Measurements from ENCODE around the gene PSMA5. TPM values are rescaled to one million over a fixed set of nuclear protein-coding genes. Genes with fewer than 3 reads are reported as not detected.

PSMA5 gene
- total and polyA plus RNA-seq, 2 of the 4 experiments (the other 2 are of a cell fraction) = 75.5 to 107 TPM

- no peak overlapping the region for H3K4me2 ChIP-seq (ENCODE audit: low read depth, low read length)
- no peak overlapping the region for H2BK20ac ChIP-seq (ENCODE audit: low read depth, low read length)
- ATAC-seq (ENCODE audit: low read depth) (no peak), DNase-seq (no peak)
- H3K27ac ChIP-seq (ENCODE audit: insufficient read depth, low read length) = no peak overlapping the region
- H2BK15ac ChIP-seq (ENCODE audit: low read depth, low read length) = no peak overlapping the region
- no CpG with 5 or more reads among the region's 2 CpGs for WGBS, 2 experiments (ENCODE audit: extremely low coverage in 2 of 2, insufficient read length in 1 of 2)
- ChIA-PET POLR2A (ENCODE audit: unreplicated experiment) (no interaction called here), CTCF (no interaction called here)
- H3K27me3 ChIP-seq (ENCODE audit: control insufficient read depth, insufficient read depth, low read length) = peaks cover 5% of the 10 kb centered on the region
- H3K9me3 ChIP-seq (ENCODE audit: control insufficient read depth, insufficient read depth, low read length) = no peaks in the 10 kb centered on the region
- H3K9ac ChIP-seq (ENCODE audit: low read depth, low read length) = no peak overlapping the region
- no peak overlapping the region for H2AK9ac ChIP-seq (replicated peaks; ENCODE audit: low read depth, low read length, poor library complexity)
- in situ Hi-C loops (cut with MboI; ENCODE audit: low sequenced_read_pairs) (no loop called here), dilution Hi-C loops (cut with HindIII; ENCODE audit: low sequenced_read_pairs, unreplicated experiment) (no loop called here), intact Hi-C loops (cut with micrococcal nuclease) (no loop called here)
- H3K4ac ChIP-seq (ENCODE audit: low read depth, low read length) = no peak overlapping the region
- H3K18ac ChIP-seq (ENCODE audit: low read depth, low read length) = no peak overlapping the region
- H4K8ac ChIP-seq (ENCODE audit: low read depth in 2 of 2, low read length in 2 of 2) = no peak overlapping the region
- H3K23ac ChIP-seq (ENCODE audit: low read depth, low read length) = no peak overlapping the region
- no peak overlapping the region for H3K56ac ChIP-seq (ENCODE audit: extremely low read depth, insufficient read depth, low read length)
- H3K36me3 ChIP-seq (ENCODE audit: control insufficient read depth, insufficient read depth, low read length) = no peaks in the 10 kb centered on the region
- no peak overlapping the region for H4K91ac ChIP-seq (ENCODE audit: insufficient read depth, low read depth, low read length)
- no peak overlapping the region for H2AK5ac ChIP-seq (ENCODE audit: low read depth, low read length)
- no peak overlapping the region for H3K14ac ChIP-seq (replicated peaks; ENCODE audit: low read depth, low read length)
- no peak overlapping the region for H2BK120ac ChIP-seq (ENCODE audit: low read depth, low read length)
- no TSS peak for BruUV-seq (replicated peaks)
- peaks cover 0 to 1% of the 10 kb centered on the region in 2 experiments; a peak in 2 of 4 replicates for H3K79me1 ChIP-seq (ENCODE audit: low read depth in 1 of 2, low read length in 2 of 2)
- no peak overlapping the region for H3K4me3 ChIP-seq (ENCODE audit: insufficient read depth, low read depth, low read length)
- H4K20me1 ChIP-seq (ENCODE audit: insufficient read depth, low read length) = no peaks in the 10 kb centered on the region
- peaks cover 3% of the 10 kb centered on the region for H3K4me1 ChIP-seq (ENCODE audit: control insufficient read depth, insufficient read depth, low read length)
- no peak overlapping the region for H2BK5ac ChIP-seq (ENCODE audit: low read depth, low read length, poor library complexity, severe bottlenecking)
- H3K9me1 ChIP-seq (ENCODE audit: insufficient read depth, low read length) = peaks cover 1% of the 10 kb centered on the region; the same call in 1 of the 2 replicates
- TF ChIP-seq RAD21 (IDR thresholded peaks at IDR 0.05; ENCODE audit: low read length) (no peak), RFX5 (IDR thresholded peaks at IDR 0.05; ENCODE audit: low read depth, low read length) (no peak), CTCF (conservative IDR thresholded peaks at IDR 0.05; ENCODE audit: low read depth, low read length) (no peak), RCOR1 (IDR thresholded peaks at IDR 0.05; ENCODE audit: insufficient replicate concordance, low read length) (no peak), CEBPB (IDR thresholded peaks at IDR 0.05; ENCODE audit: low read depth, low read length) (no peak), MXI1 (IDR thresholded peaks at IDR 0.05; ENCODE audit: borderline replicate concordance, low read depth, low read length) (no peak), POLR2A (IDR thresholded peaks at IDR 0.05; ENCODE audit: low read depth, low read length) (no peak)
- no peak overlapping the region for H2AFZ ChIP-seq (replicated peaks; ENCODE audit: low read length, poor library complexity)
- no peak overlapping the region for H4K5ac ChIP-seq (ENCODE audit: low read depth, low read length)
Measured at GRCh38 chr1:109443476-109443875, 17.2 kb upstream of the PSMA5 start.
